ENCODE results near the gene NRXN3. TPM values are rescaled to one million over a fixed set of nuclear protein-coding genes. Genes with fewer than 3 reads are reported as not detected.

NRXN3 gene
- polyA plus RNA-seq, 1 donor from 2014 or later: 110 TPM

- Histone ChIP-seq H4K20me1 (ENCODE audit: insufficient read depth) (no peaks in the 10 kb centered on the region), H3K9ac (ENCODE audit: low read length) (no peak overlapping the region), H3K79me2 (replicated peaks; ENCODE audit: insufficient read depth, low read length) (no peaks in the 10 kb centered on the region), H3K9me3 (ENCODE audit: low read length) (no peaks in the 10 kb centered on the region), H3K4me2 (ENCODE audit: low read length) (no peak overlapping the region), H3K4me3 (ENCODE audit: low read length) (no peak overlapping the region), H3K27ac (ENCODE audit: low read length) (no peak overlapping the region), H3F3A (ENCODE audit: insufficient read depth, low read length, poor library complexity, severe bottlenecking) (no peaks in the 10 kb centered on the region), H2AFZ (ENCODE audit: low read depth, low read length) (no peak overlapping the region), H3K36me3 (ENCODE audit: insufficient read depth, low read length) (no peaks in the 10 kb centered on the region), H3K9me2 (ENCODE audit: insufficient read depth, low read length) (no peaks in the 10 kb centered on the region), H3K27me3 (ENCODE audit: insufficient read depth, low read depth, low read length) (no peaks in the 10 kb centered on the region)
- TF ChIP-seq REST (IDR thresholded peaks at IDR 0.05; ENCODE audit: borderline replicate concordance): no peak
These were observed 815.7 kb downstream of the NRXN3 start for GRCh38 chr14:78985668-78986381.

GRCh38 chr14:78986989-78987388, 816.8 kb downstream of the NRXN3 start:
- Histone ChIP-seq H3K4me3 (ENCODE audit: low read length) (no peak overlapping the region), H3K9me3 (ENCODE audit: low read length) (no peaks in the 10 kb centered on the region), H3K79me2 (replicated peaks; ENCODE audit: insufficient read depth, low read length) (no peaks in the 10 kb centered on the region), H2AFZ (ENCODE audit: low read depth, low read length) (no peak overlapping the region), H3K36me3 (ENCODE audit: insufficient read depth, low read length) (no peaks in the 10 kb centered on the region), H3K9me2 (ENCODE audit: insufficient read depth, low read length) (no peaks in the 10 kb centered on the region), H3K27me3 (ENCODE audit: insufficient read depth, low read depth, low read length) (no peaks in the 10 kb centered on the region), H3K27ac (ENCODE audit: low read length) (no peak overlapping the region), H3K4me2 (ENCODE audit: low read length) (no peak overlapping the region), H3F3A (ENCODE audit: insufficient read depth, low read length, poor library complexity, severe bottlenecking) (no peaks in the 10 kb centered on the region), H3K9ac (ENCODE audit: low read length) (no peak overlapping the region), H4K20me1 (ENCODE audit: insufficient read depth) (no peaks in the 10 kb centered on the region)
- TF ChIP-seq REST (IDR thresholded peaks at IDR 0.05; ENCODE audit: borderline replicate concordance) (no peak), EP300 (conservative IDR thresholded peaks at IDR 0.05; ENCODE audit: poor library complexity, severe bottlenecking) (no peak), TAF1 (IDR thresholded peaks at IDR 0.05; ENCODE audit: low read depth) (no peak), CTCF (IDR thresholded peaks at IDR 0.05; ENCODE audit: poor library complexity, severe bottlenecking) (no peak), EZH2 (IDR thresholded peaks at IDR 0.05; ENCODE audit: borderline replicate concordance, insufficient read depth, low read length, poor library complexity, severe bottlenecking) (no peak), POLR2AphosphoS5 (IDR thresholded peaks at IDR 0.05) (no peak), RAD21 (conservative IDR thresholded peaks at IDR 0.05) (no peak), MXI1 (conservative IDR thresholded peaks at IDR 0.05; ENCODE audit: poor library complexity, severe bottlenecking) (no peak), SMC3 (conservative IDR thresholded peaks at IDR 0.05; ENCODE audit: poor library complexity) (no peak)
